ENCODE results near the gene TRPV6. TPM values are rescaled to one million over a fixed set of nuclear protein-coding genes. Genes with fewer than 3 reads are reported as not detected.

Gene TRPV6
- polyA plus RNA-seq, 1 donor from 2014 or later = 0.30 TPM

DNA sequence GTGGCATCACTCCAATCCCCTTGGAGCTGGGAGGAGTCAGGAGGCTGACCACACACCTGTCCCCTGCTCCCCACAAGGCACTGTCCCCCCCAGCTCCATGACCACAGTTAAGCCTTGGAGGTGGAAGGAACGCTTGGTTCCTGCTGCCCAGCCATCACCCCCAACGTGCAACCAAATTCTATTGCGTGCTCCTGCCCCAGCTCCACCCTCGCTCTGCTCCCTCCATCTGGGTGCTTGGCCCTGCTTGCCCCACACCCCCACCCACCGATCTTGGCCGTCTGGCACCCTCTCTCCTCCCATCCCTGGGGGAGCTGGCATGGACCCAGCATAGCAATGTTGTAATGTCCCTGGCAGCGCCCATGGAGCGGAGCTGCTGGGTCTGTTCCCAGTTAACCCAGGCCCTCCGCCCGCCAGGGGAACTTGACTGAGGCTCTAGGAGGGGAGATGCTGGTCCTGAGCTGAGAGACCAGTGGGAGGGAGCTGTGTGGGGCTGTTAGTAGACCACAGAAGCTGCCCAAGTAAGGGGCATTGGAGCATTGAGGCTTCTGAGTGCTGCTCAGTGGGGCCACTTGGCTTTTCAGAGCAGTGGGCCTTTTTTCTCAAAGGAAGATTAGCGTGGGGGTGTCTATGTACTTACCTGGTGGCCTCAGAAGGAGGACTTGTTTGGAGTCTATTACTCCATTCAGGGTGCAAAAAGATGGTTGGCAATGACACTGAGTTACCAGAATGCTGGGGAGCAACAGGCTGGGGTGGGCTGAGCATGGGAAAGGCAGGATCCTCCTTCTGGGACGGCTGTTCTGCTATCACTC is 29.6 kb downstream of the TRPV6 start:
- Histone ChIP-seq H4K20me1 (ENCODE audit: insufficient read depth) (no peaks in the 10 kb centered on the region), H2AFZ (ENCODE audit: low read depth, low read length) (no peak overlapping the region), H3K4me3 (ENCODE audit: low read length) (peak overlapping the region; percentile 75), H3K27me3 (ENCODE audit: insufficient read depth, low read depth, low read length) (no peaks in the 10 kb centered on the region), H3K27ac (ENCODE audit: low read length) (no peak overlapping the region), H3K9me2 (ENCODE audit: insufficient read depth, low read length) (no peaks in the 10 kb centered on the region), H3K9me3 (ENCODE audit: low read length) (no peaks in the 10 kb centered on the region), H3K4me2 (ENCODE audit: low read length) (peak overlapping the region; percentile 46), H3K9ac (ENCODE audit: low read length) (no peak overlapping the region), H3F3A (ENCODE audit: insufficient read depth, low read length, poor library complexity, severe bottlenecking) (no peaks in the 10 kb centered on the region), H3K36me3 (ENCODE audit: insufficient read depth, low read length) (no peaks in the 10 kb centered on the region), H3K79me2 (replicated peaks; ENCODE audit: insufficient read depth, low read length) (no peaks in the 10 kb centered on the region)
- no peak for TF ChIP-seq RAD21 (conservative IDR thresholded peaks at IDR 0.05)
- TF ChIP-seq, protein P1, sequence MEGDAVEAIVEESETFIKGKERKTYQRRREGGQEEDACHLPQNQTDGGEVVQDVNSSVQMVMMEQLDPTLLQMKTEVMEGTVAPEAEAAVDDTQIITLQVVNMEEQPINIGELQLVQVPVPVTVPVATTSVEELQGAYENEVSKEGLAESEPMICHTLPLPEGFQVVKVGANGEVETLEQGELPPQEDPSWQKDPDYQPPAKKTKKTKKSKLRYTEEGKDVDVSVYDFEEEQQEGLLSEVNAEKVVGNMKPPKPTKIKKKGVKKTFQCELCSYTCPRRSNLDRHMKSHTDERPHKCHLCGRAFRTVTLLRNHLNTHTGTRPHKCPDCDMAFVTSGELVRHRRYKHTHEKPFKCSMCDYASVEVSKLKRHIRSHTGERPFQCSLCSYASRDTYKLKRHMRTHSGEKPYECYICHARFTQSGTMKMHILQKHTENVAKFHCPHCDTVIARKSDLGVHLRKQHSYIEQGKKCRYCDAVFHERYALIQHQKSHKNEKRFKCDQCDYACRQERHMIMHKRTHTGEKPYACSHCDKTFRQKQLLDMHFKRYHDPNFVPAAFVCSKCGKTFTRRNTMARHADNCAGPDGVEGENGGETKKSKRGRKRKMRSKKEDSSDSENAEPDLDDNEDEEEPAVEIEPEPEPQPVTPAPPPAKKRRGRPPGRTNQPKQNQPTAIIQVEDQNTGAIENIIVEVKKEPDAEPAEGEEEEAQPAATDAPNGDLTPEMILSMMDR (IDR thresholded peaks at IDR 0.05; ENCODE audit: poor library complexity, severe bottlenecking) = no peak
- TF ChIP-seq TAF1 (IDR thresholded peaks at IDR 0.05; ENCODE audit: low read depth) = no peak
- no peak for TF ChIP-seq EZH2 (IDR thresholded peaks at IDR 0.05; ENCODE audit: borderline replicate concordance, insufficient read depth, low read length, poor library complexity, severe bottlenecking)
- TF ChIP-seq, protein P2, sequence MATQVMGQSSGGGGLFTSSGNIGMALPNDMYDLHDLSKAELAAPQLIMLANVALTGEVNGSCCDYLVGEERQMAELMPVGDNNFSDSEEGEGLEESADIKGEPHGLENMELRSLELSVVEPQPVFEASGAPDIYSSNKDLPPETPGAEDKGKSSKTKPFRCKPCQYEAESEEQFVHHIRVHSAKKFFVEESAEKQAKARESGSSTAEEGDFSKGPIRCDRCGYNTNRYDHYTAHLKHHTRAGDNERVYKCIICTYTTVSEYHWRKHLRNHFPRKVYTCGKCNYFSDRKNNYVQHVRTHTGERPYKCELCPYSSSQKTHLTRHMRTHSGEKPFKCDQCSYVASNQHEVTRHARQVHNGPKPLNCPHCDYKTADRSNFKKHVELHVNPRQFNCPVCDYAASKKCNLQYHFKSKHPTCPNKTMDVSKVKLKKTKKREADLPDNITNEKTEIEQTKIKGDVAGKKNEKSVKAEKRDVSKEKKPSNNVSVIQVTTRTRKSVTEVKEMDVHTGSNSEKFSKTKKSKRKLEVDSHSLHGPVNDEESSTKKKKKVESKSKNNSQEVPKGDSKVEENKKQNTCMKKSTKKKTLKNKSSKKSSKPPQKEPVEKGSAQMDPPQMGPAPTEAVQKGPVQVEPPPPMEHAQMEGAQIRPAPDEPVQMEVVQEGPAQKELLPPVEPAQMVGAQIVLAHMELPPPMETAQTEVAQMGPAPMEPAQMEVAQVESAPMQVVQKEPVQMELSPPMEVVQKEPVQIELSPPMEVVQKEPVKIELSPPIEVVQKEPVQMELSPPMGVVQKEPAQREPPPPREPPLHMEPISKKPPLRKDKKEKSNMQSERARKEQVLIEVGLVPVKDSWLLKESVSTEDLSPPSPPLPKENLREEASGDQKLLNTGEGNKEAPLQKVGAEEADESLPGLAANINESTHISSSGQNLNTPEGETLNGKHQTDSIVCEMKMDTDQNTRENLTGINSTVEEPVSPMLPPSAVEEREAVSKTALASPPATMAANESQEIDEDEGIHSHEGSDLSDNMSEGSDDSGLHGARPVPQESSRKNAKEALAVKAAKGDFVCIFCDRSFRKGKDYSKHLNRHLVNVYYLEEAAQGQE (IDR thresholded peaks at IDR 0.05; ENCODE audit: borderline replicate concordance) = no peak
- no peak for TF ChIP-seq MXI1 (conservative IDR thresholded peaks at IDR 0.05; ENCODE audit: poor library complexity, severe bottlenecking)
- TF ChIP-seq EP300 (conservative IDR thresholded peaks at IDR 0.05; ENCODE audit: poor library complexity, severe bottlenecking) = no peak
- TF ChIP-seq POLR2AphosphoS5 (IDR thresholded peaks at IDR 0.05) = no peak
- TF ChIP-seq SMC3 (conservative IDR thresholded peaks at IDR 0.05; ENCODE audit: poor library complexity) = no peak

DNA sequence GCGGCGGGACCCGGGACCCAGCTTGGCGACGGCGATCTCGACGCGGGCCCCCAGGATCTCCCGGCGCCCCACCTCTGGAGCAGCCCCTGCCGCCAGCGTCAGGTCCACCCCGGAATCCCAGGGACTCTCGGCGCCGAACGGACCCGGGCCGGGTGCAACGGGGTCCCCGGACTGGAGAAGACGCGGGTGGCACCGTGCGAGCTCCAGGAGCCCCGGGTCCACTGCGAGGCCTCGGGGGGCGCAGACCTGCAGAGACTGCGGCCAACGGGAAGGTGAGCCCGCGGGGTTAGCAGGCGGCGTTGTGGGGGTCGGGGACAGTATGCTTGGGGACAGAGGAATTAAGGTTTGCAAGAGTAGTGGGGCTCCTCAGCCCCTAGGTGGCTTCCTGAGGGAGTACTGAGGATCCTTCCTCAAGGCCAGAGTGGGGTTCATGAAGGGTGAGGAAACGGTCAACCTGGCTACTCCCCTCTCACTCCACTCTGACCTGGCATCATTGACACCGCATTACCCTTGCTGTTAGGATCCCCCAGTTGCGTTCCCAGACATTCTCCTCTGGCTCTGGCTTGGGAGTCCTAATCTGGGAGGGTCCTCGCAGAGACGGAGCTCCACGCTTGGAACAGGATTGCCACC is 30.3 kb downstream of the TRPV6 start:
- Histone ChIP-seq H3K4me2 (ENCODE audit: low read length) (peak overlapping the region; percentile 46), H3F3A (ENCODE audit: insufficient read depth, low read length, poor library complexity, severe bottlenecking) (no peaks in the 10 kb centered on the region), H3K27me3 (ENCODE audit: insufficient read depth, low read depth, low read length) (no peaks in the 10 kb centered on the region), H4K20me1 (ENCODE audit: insufficient read depth) (no peaks in the 10 kb centered on the region), H3K9me2 (ENCODE audit: insufficient read depth, low read length) (no peaks in the 10 kb centered on the region), H3K27ac (ENCODE audit: low read length) (no peak overlapping the region), H3K36me3 (ENCODE audit: insufficient read depth, low read length) (no peaks in the 10 kb centered on the region), H3K9me3 (ENCODE audit: low read length) (no peaks in the 10 kb centered on the region), H3K9ac (ENCODE audit: low read length) (peak overlapping the region; percentile 73), H3K79me2 (replicated peaks; ENCODE audit: insufficient read depth, low read length) (no peaks in the 10 kb centered on the region), H3K4me3 (ENCODE audit: low read length) (peak overlapping the region; percentile 75), H2AFZ (ENCODE audit: low read depth, low read length) (peak overlapping the region; percentile 47)
- TF ChIP-seq, protein P1 (IDR thresholded peaks at IDR 0.05; ENCODE audit: poor library complexity, severe bottlenecking) = peak; percentile 49
- TF ChIP-seq TAF1 (IDR thresholded peaks at IDR 0.05; ENCODE audit: low read depth) = no peak
